Measurements from ENCODE around the gene PPP2R5C.
A peak's percentile ranks its signal among the peaks of the same experiment; 100 is the strongest.

Gene PPP2R5C

DNA sequence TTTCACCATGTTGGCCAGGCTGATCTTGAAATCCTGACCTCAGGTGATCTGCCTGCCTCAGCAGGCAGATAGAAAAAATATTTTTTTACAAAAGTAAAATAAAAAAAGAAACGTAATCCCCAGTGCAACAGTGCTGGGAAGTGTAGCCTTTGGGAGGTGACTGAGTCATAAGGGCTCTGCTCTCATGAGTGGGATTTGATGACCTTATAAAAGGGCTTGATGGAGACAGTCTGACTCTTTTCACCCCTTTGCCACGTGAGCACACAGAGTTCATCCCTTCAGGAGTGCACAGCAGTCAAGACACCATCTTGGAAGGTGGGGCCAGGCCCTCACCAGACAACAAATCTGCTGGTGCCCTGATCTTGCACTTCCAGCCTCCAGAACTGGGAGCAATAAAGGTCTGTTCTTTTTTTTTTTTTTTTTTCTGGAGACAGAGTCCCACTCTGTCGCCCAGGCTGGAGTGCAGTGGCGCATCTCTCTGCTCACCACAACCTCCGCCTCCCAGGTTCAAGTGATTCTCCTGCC is 178.2 kb downstream of the PPP2R5C start:
- no peaks in the 10 kb centered on the region for H3K9me3 ChIP-seq (ENCODE audit: insufficient read depth, low read depth, low read length)
- no peak overlapping the region for H3K9ac ChIP-seq (ENCODE audit: low read depth, low read length)
- no peaks in the 10 kb centered on the region for H3K36me3 ChIP-seq (ENCODE audit: insufficient read depth, low read depth, low read length)
- no peak overlapping the region for H3K4me3 ChIP-seq (ENCODE audit: low read length)
- H3K27ac ChIP-seq (ENCODE audit: low read length) = no peak overlapping the region
- H3K4me1 ChIP-seq (ENCODE audit: insufficient read depth, low read length) = 0 out of 2 replicates have a peak, but pooled peaks cover 3% of the 10 kb centered on the region
- H3K27me3 ChIP-seq (ENCODE audit: insufficient read depth, low read length) = peaks cover 75% of the 10 kb centered on the region

DNA sequence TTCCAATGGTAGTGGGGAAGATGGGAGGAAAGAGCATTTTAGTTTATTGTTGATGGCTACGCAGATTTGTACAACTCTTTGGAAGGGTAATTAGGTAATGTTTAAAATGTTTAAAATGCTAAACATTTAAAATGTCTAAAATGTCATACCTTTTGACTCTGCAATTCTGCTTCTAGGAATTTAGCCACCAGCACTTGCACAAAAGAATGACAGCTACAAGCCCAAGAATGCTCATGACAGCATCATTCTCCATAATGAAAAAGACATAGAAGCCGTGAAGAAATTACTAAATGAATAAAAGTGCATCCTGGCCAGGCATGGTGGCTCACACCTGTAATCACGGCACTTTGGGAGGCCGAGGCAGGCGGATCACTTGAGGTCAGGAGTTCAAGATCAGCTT is 182.9 kb downstream of the PPP2R5C start:
- Histone ChIP-seq H3K4me3 (ENCODE audit: low read length) (no peak overlapping the region), H3K9me3 (ENCODE audit: insufficient read depth, low read depth, low read length) (no peaks in the 10 kb centered on the region), H3K27me3 (ENCODE audit: insufficient read depth, low read length) (peaks cover 71% of the 10 kb centered on the region), H3K4me1 (ENCODE audit: insufficient read depth, low read length) (peaks cover 6% of the 10 kb centered on the region; the same call in 1 of the 2 replicates), H3K27ac (ENCODE audit: low read length) (no peak overlapping the region), H3K9ac (ENCODE audit: low read depth, low read length) (no peak overlapping the region), H3K36me3 (ENCODE audit: insufficient read depth, low read depth, low read length) (no peaks in the 10 kb centered on the region)

DNA sequence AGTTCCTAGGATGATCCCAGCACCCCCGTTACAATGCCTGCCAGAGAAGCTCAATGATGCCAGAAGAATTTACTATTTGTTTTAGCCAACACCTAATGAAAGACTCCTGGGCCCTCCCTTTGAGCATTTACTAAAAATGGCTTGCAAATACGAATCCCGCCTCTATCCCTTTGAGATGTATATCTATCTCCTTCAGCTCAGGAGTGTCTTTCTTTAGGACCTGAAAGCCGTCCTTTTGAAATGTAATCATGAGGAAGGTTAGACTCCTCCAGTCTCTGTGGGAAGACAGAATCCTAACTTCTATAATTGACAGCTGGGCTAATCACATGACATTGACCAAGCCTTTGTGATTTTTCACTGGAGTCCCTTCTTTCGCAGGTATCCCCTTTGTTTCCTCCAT is 183.7 kb downstream of the PPP2R5C start:
- no peak overlapping the region for H3K27ac ChIP-seq (ENCODE audit: low read length)
- no peak overlapping the region for H3K4me3 ChIP-seq (ENCODE audit: low read length)
- no peaks in the 10 kb centered on the region for H3K36me3 ChIP-seq (ENCODE audit: insufficient read depth, low read depth, low read length)
- H3K4me1 ChIP-seq (ENCODE audit: insufficient read depth, low read length) = peaks cover 6% of the 10 kb centered on the region; the same call in 1 of the 2 replicates
- H3K9me3 ChIP-seq (ENCODE audit: insufficient read depth, low read depth, low read length) = no peaks in the 10 kb centered on the region
- H3K9ac ChIP-seq (ENCODE audit: low read depth, low read length) = no peak overlapping the region
- H3K27me3 ChIP-seq (ENCODE audit: insufficient read depth, low read length) = peaks cover 64% of the 10 kb centered on the region

DNA sequence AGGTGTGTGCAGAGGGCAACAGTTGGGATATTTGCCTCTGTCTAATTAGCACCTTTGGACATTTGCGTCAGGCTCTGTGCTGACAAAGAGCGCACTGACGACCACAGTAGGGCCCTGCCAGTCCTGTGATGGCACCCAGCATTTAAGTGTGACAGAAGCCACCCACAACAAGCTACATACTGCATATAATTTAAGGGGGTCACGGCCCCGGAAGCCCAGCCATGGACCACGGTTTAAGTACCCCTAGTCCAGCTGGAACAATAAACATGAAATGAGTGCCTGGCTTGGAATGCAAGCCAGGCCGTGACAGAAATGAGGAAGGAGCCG is 186.0 kb downstream of the PPP2R5C start:
- Histone ChIP-seq H3K27me3 (ENCODE audit: insufficient read depth, low read length) (peaks cover 45% of the 10 kb centered on the region), H3K27ac (ENCODE audit: low read length) (peak overlapping the region; percentile 75), H3K4me1 (ENCODE audit: insufficient read depth, low read length) (peaks cover 6% of the 10 kb centered on the region; the same call in 1 of the 2 replicates), H3K9ac (ENCODE audit: low read depth, low read length) (peak overlapping the region; percentile 99), H3K4me3 (ENCODE audit: low read length) (peak overlapping the region; percentile 87), H3K36me3 (ENCODE audit: insufficient read depth, low read depth, low read length) (no peaks in the 10 kb centered on the region), H3K9me3 (ENCODE audit: insufficient read depth, low read depth, low read length) (no peaks in the 10 kb centered on the region)

DNA sequence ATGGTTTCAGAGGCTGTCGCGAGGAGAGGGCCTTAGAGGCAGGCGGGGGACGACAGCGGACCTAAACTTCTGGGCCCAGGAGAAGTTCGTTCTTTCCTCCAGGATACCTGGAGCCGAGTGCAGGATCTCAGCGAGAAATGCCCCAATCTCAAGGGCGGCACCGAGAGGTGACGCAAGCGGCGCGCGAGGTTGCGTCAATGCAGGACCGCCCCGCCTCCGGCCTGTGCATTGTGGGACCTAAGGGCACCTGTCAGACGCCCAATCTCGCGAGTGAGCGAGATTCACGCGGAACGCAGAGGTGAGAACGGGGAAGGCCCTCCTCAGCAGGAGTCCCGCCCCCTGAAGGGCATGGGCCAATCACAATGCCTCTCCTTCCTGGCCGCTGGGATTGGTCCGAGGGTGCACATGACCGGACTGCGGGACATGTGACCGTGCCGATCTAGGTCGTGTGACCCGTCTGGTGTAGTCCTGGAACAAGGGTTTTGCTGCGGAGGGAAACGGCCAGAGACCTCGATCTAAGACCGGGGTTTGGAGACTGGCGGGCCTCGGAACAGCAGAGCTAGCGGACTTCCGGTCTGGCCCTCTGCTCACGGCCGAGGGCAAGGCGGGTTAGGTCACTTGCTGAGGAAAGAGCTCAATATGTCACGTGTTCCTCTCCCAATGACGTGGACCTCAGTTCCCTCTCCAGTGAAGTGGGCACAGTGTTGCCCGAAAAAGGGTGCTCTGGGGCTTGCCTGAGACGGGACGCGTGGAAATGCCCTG is 186.6 kb downstream of the PPP2R5C start:
- peak overlapping the region; percentile 99 for H3K9ac ChIP-seq (ENCODE audit: low read depth, low read length)
- no peaks in the 10 kb centered on the region for H3K36me3 ChIP-seq (ENCODE audit: insufficient read depth, low read depth, low read length)
- H3K4me3 ChIP-seq (ENCODE audit: low read length) = peak overlapping the region; percentile 87
- H3K9me3 ChIP-seq (ENCODE audit: insufficient read depth, low read depth, low read length) = no peaks in the 10 kb centered on the region
- H3K27ac ChIP-seq (ENCODE audit: low read length) = peak overlapping the region; percentile 82
- H3K27me3 ChIP-seq (ENCODE audit: insufficient read depth, low read length) = peaks cover 39% of the 10 kb centered on the region
- peaks cover 6% of the 10 kb centered on the region; the same call in 1 of the 2 replicates for H3K4me1 ChIP-seq (ENCODE audit: insufficient read depth, low read length)

GRCh38 chr14:101948666-101949216 is 187.2 kb downstream of the PPP2R5C start:
- Histone ChIP-seq H3K9me3 (ENCODE audit: insufficient read depth, low read depth, low read length) (no peaks in the 10 kb centered on the region), H3K4me1 (ENCODE audit: insufficient read depth, low read length) (peaks cover 6% of the 10 kb centered on the region; the same call in 1 of the 2 replicates), H3K4me3 (ENCODE audit: low read length) (peak overlapping the region; percentile 87), H3K9ac (ENCODE audit: low read depth, low read length) (peak overlapping the region; percentile 89), H3K27me3 (ENCODE audit: insufficient read depth, low read length) (peaks cover 33% of the 10 kb centered on the region), H3K27ac (ENCODE audit: low read length) (no peak overlapping the region), H3K36me3 (ENCODE audit: insufficient read depth, low read depth, low read length) (no peaks in the 10 kb centered on the region)

DNA sequence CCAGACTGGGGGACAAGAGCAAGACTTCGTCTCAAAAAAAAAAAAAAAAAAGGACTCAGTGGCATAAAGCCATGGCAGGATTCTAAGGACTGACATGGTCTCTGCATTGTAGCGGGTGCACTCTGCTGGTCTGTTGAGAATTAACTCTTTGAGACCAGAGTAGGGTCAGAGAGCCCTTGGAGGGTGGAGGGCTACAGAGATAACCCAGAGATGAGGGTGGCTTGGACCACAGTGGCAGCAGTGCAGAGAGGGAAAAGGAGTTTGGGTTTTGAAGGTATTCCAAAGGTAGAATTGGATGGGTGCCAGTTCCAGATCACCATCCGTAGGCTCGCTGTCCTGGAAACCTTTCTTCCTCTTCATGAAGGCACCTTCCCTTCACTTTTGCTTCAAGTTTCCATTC is 188.6 kb downstream of the PPP2R5C start:
- Histone ChIP-seq H3K4me3 (ENCODE audit: low read length) (no peak overlapping the region), H3K27me3 (ENCODE audit: insufficient read depth, low read length) (peaks cover 20% of the 10 kb centered on the region), H3K36me3 (ENCODE audit: insufficient read depth, low read depth, low read length) (no peaks in the 10 kb centered on the region), H3K27ac (ENCODE audit: low read length) (no peak overlapping the region), H3K9me3 (ENCODE audit: insufficient read depth, low read depth, low read length) (no peaks in the 10 kb centered on the region), H3K9ac (ENCODE audit: low read depth, low read length) (no peak overlapping the region), H3K4me1 (ENCODE audit: insufficient read depth, low read length) (peaks cover 3% of the 10 kb centered on the region; the same call in 1 of the 2 replicates)

DNA sequence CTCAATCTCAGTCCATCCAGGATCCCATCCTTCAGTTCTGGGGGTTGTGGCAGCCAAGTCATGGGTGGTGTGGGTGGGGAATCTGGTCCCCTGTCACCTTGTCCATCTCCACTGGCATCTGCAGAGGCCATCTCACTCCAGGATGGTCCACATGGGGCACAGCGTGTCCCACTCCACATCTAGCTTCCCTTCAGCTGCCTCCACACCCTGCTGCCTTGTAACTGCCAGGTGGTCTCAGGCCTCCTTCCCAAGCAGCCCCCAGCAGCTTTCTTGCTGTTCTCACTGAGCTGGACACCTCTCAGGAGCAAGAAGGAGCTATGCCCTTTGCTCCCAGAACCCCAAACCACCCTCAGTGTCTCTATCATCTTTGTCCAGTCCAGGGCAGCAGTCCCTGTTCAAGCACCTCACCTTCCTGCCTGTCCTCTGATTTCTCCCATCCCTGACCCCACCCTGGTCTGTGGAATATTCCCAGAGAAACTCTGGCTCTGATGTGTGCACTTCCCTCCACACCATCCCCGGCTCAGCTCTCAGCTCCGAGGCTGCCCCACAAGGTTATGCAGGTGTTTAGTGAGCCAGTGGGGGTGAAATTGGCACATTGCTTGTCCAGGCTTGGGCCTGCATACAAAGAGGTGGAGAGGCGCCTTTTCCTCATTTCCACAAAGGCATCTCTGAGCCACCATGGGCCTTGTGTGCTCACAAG is 189.2 kb downstream of the PPP2R5C start:
- H3K4me1 ChIP-seq (ENCODE audit: insufficient read depth, low read length) = peaks cover 3% of the 10 kb centered on the region; the same call in 1 of the 2 replicates
- no peak overlapping the region for H3K27ac ChIP-seq (ENCODE audit: low read length)
- no peaks in the 10 kb centered on the region for H3K9me3 ChIP-seq (ENCODE audit: insufficient read depth, low read depth, low read length)
- H3K27me3 ChIP-seq (ENCODE audit: insufficient read depth, low read length) = peaks cover 15% of the 10 kb centered on the region
- no peak overlapping the region for H3K4me3 ChIP-seq (ENCODE audit: low read length)
- H3K36me3 ChIP-seq (ENCODE audit: insufficient read depth, low read depth, low read length) = no peaks in the 10 kb centered on the region
- H3K9ac ChIP-seq (ENCODE audit: low read depth, low read length) = no peak overlapping the region

DNA sequence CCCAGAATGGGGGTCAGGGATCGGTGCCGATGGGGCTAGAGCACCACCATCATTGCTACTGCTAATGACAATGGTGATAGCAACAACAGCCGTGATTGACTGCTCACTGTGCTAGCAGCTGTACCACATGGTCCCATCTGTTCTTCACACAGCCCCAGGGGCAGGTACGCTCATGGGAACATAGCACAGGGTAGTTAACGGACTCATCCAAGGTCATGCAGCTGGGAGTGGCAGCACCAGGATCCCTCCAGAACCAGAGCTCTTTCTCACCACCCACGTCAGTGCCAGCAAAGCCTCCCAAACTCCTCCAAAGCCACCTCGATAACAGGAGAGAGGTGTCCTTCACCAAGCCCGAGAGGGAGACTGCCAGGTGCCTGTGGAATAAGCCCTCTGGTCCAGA is 191.6 kb downstream of the PPP2R5C start:
- no peak overlapping the region for H3K9ac ChIP-seq (ENCODE audit: low read depth, low read length)
- H3K4me3 ChIP-seq (ENCODE audit: low read length) = no peak overlapping the region

GRCh38 chr14:101954501-101954900 is 193.0 kb downstream of the PPP2R5C start:
- Histone ChIP-seq H3K27ac (ENCODE audit: low read length) (no peak overlapping the region), H3K4me3 (ENCODE audit: low read length) (no peak overlapping the region), H3K27me3 (ENCODE audit: insufficient read depth, low read length) (no peaks in the 10 kb centered on the region), H3K36me3 (ENCODE audit: insufficient read depth, low read depth, low read length) (no peaks in the 10 kb centered on the region), H3K4me1 (ENCODE audit: insufficient read depth, low read length) (no peaks in the 10 kb centered on the region), H3K9ac (ENCODE audit: low read depth, low read length) (no peak overlapping the region), H3K9me3 (ENCODE audit: insufficient read depth, low read depth, low read length) (no peaks in the 10 kb centered on the region)

More for the DNA sequence above, 191.6 kb downstream of the PPP2R5C start:
- Histone ChIP-seq H3K36me3 (ENCODE audit: insufficient read depth, low read depth, low read length) (no peaks in the 10 kb centered on the region), H3K4me1 (ENCODE audit: insufficient read depth, low read length) (peaks cover 3% of the 10 kb centered on the region; the same call in 1 of the 2 replicates), H3K27ac (ENCODE audit: low read length) (no peak overlapping the region), H3K27me3 (ENCODE audit: insufficient read depth, low read length) (no peaks in the 10 kb centered on the region), H3K9me3 (ENCODE audit: insufficient read depth, low read depth, low read length) (no peaks in the 10 kb centered on the region)

- no peak overlapping the region for H3K27ac ChIP-seq (ENCODE audit: low read length)
- no peak overlapping the region for H3K4me3 ChIP-seq (ENCODE audit: low read length)
- peaks cover 5% of the 10 kb centered on the region; the same call in 1 of the 2 replicates for H3K27me3 ChIP-seq (ENCODE audit: insufficient read depth, low read length)
- H3K9me3 ChIP-seq (ENCODE audit: insufficient read depth, low read depth, low read length) = no peaks in the 10 kb centered on the region
- no peak overlapping the region for H3K9ac ChIP-seq (ENCODE audit: low read depth, low read length)
- H3K36me3 ChIP-seq (ENCODE audit: insufficient read depth, low read depth, low read length) = no peaks in the 10 kb centered on the region
- no peaks in the 10 kb centered on the region for H3K4me1 ChIP-seq (ENCODE audit: insufficient read depth, low read length)
Measured at GRCh38 chr14:101955695-101956161, 194.2 kb downstream of the PPP2R5C start.

Data from iPS-20b (cell line).